ENCODE measurements around the gene NRIP3.

The NRIP3 gene

DNA sequence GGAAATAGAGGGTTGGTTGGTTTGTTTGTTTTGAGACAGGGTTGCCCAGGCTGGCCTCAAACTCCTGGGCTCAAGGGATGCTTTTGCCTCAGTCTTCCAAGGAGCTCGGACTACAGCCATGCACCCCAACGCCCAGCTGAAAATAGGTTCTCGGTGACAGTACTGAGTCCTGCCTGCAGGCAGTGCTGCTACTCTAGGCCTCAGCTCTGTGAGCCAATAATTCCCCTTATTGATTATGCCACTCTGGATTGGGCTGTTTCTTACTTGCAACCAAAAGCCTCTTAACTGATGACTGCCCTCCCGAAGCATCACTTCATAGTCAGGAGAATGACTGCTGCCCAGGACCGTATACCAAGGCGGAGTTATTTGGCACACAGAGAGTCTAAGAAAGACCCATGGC lies 69.9 kb downstream of the NRIP3 start:
- FAIRE-seq (no peak), DNase-seq (ENCODE audit: low spot score) (no peak)

DNA sequence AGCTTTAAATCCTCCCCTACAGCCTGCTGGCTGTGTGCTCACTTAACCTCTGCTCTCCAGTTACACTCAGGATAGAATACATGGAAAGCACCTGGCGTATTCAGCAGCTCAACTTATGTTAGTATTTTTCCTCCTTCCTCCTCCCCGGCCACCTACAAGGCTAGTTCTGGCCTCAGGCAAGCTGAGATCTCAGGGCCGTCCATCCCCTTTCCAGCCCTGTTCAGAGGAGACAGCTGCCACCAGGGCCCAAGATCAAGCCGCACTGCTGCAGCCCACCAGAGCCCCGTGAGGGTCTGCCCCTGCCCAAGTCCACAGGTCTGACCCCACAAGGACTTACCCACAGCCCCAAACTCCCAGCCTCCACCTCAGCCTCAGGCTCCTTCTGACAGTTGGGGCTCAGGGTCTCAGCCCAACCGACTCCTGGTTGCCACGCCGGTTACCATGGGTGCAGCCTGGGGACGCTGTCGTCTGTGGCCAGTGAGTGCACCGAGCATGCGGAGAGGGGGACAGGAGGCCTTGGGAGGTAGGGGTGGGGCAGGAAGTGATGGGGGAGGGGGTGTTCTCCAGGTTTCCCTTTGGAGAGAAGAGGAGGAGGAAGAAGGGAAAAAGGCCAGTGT lies 71.1 kb downstream of the NRIP3 start, which contains the start of gene C11orf16:
Gene C11orf16 (minus strand): TSS at position 384 of the 617 bp plus-strand sequence. CDS start 639 bp downstream, outside the sequence.
- FAIRE-seq (no peak), DNase-seq (ENCODE audit: low spot score) (no peak)
